GM20000 (cell line): Measurements from ENCODE around the gene OMG.

Experiments
- DNase-seq: peaks from one replicate; pipeline ENCODE4 v3.0.0; 2012; ENCODE audit warnings: low spot score
- CTCF ChIP-seq: IDR thresholded peaks from 2 replicates; pipeline ENCODE4 v1.5.1; 2012; ENCODE audit warnings: mild to moderate bottlenecking, control low read depth; ENCODE audit errors: extremely low read depth, missing control alignments

Gene OMG

GRCh38 chr17:31321966-31322365, 24.9 kb upstream of the OMG start:
- no peak for DNase-seq
- TF ChIP-seq CTCF = no peak

DNA sequence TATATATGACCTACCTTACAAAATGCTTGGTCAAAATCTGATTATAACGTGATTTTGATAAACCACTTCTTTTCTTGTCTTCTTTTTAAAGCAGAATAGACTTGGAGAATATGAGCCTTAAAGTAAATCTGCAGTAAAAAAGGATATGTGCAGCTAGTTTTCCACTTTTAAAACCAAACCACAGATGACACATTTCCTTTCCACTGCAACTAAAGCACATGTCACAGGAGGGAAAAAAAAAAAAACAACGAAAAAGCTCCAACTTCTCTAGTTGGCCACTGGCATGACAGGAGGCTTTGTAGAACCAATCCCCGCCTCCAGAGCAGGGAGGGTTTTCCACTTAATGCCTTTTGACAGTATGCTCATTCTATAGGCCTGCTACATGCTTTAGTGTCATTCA, 24.4 kb upstream of the OMG start, which contains the start of gene EVI2A:
Gene EVI2A (minus strand): TSS at position 142 of the 400 bp plus-strand sequence. CDS start 2,609 bp downstream, outside the sequence.
- no peak for TF ChIP-seq CTCF
- peak; percentile 65 for DNase-seq

- TF ChIP-seq CTCF = no peak
- DNase-seq = no peak
Observed at GRCh38 chr17:31320791-31321190, 23.8 kb upstream of the OMG start.

- DNase-seq = no peak
- TF ChIP-seq CTCF = no peak
Observed at GRCh38 chr17:31320241-31320640, 23.2 kb upstream of the OMG start.

- TF ChIP-seq CTCF = no peak
- DNase-seq = no peak
Observed at GRCh38 chr17:31318851-31319661, 22.0 kb upstream of the OMG start.

DNA sequence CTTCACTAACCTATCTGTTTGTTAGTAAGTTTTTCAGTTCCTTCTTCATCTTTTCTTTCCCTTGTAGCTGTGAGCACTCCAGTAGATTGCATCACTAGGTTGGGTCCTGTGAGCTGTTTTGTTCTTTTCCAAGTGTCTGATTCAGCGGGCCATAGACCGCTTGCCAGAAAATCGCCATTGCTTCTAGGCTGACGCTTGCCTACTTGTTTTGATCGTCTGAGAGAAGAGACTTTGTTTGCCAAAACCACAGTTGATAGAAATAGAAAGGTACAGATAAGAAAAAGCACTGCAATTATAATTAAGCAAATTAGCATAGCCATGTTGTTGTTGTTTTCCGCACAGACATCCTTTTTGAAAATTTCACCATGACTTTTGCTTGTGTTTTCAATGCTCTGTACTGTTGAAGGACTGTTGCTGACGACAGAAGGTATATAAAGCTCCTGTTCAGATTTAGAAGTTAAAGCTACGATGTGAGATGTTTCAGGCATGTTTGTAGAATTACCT, 21.3 kb upstream of the OMG start:
- no peak for DNase-seq
- TF ChIP-seq CTCF = no peak

GRCh38 chr17:31314782-31315100, 17.7 kb upstream of the OMG start:
- no peak for DNase-seq
- TF ChIP-seq CTCF = no peak
